ENCODE measurements around the gene TAS1R3. TPM values are rescaled to one million over a fixed set of nuclear protein-coding genes. Genes with fewer than 3 reads are reported as not detected.

The TAS1R3 gene
- total and polyA plus RNA-seq, 10 of the 15 experiments (the other 5 are each of a cell fraction or from before 2014, with no cell fraction given), result 0.04 to 0.51 (median 0.08) TPM; not detected in 3

DNA sequence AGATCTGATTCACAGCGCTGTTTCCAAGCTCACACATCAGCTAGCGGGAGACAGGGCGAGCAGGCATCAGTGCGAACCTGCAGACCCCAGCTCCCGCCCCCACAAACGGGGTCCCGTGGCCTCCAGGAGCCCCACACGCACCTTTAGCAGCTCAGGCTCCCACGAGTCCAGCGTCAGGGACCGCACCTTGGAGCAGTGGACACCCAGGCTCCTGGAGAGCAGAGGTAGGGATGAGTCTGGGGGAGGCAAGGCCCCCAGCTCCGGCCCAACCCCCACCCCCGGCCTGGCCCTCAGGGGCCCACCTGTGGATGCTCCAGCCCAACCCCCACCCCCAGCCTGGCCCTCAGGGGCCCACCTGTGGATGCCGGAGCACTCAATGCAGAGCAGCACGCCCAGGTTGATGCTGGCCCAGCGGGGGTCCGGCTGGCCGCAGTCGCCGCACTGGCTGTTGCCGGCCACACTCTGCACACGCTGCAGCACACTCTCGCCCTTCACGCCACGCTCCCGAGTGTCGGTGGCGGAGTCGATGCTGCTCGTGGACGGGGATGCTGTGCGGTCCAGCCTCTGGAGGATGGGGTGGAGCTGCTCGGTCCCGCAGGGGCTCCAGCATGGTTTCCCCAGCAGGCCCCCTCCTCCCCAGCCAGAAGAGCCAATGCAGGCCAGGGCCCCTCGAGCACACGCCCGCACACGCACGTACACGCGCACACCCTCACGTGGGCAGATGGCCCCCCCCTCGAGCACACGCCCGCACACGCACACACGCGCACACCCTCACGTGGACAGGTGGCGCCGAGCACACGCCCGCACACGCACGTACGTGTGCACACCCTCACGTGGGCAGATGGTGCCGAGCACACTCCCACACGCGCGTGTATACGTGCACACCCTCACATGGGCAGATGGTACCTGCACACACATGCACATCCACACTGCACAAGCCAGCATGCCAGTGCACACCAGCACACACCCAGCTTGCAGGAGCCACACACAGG, 34.7 kb upstream of the TAS1R3 start:
- no peak overlapping the region for H3K4me3 ChIP-seq
- POLR2A ChIA-PET, result no interaction called here
- ATAC-seq, result no peak
- no peaks in the 10 kb centered on the region for H3K27me3 ChIP-seq (replicated peaks in 1 of 2; ENCODE audit: control insufficient read depth in 2 of 2, insufficient read depth in 2 of 2, low read length in 1 of 2)
- no peaks in the 10 kb centered on the region for H3K9me3 ChIP-seq (replicated peaks; ENCODE audit: control insufficient read depth, insufficient read depth, low read length)
- RAD21 ChIA-PET (ENCODE audit: unreplicated experiment), result no interaction called here
- H3K27ac ChIP-seq (ENCODE audit: control insufficient read depth, insufficient read depth), result no peak overlapping the region
- H3K4me1 ChIP-seq (ENCODE audit: control insufficient read depth, insufficient read depth, low read length), result no peaks in the 10 kb centered on the region
- H3K4me2 ChIP-seq (ENCODE audit: control insufficient read depth, insufficient read depth), result no peak overlapping the region
- WGBS (ENCODE audit: insufficient coverage, insufficient replicate concordance, low lambda C conversion rate, missing lambda C conversion rate), result 95% methylated on average over 46 of the region's 62 CpGs
- H3K79me2 ChIP-seq (ENCODE audit: control insufficient read depth, insufficient read depth, low read length), result no peaks in the 10 kb centered on the region
- FAIRE-seq, result no peak
- intact Hi-C loops (cut with micrococcal nuclease; ENCODE audit: unreplicated experiment) (no loop called here), in situ Hi-C loops (cut with MboI) (no loop called here)
- SMC1A ChIA-PET (ENCODE audit: uncharacterized antibody, unreplicated experiment), result no interaction called here
- no peak overlapping the region for H2AFZ ChIP-seq (ENCODE audit: control insufficient read depth, low read depth, low read length)
- TF ChIP-seq ZZZ3 (IDR thresholded peaks at IDR 0.05; ENCODE audit: control insufficient read depth, insufficient read length, low read depth) (no peak), POU2F2 (IDR thresholded peaks at IDR 0.05; ENCODE audit: borderline replicate concordance, low read depth, low read length) (no peak), TCF3 (IDR thresholded peaks at IDR 0.05; ENCODE audit: borderline replicate concordance, insufficient read depth, low read depth, low read length) (peak; percentile 44; the same call in 1 of the 2 replicates), FOS (IDR thresholded peaks at IDR 0.05; ENCODE audit: borderline replicate concordance, extremely low read depth, insufficient read length) (no peak), ZNF274 (IDR thresholded peaks at IDR 0.05; ENCODE audit: insufficient read depth, insufficient read length) (no peak), ZNF207 (IDR thresholded peaks at IDR 0.05; ENCODE audit: borderline replicate concordance) (no peak)
- TF ChIP-seq, protein P1, sequence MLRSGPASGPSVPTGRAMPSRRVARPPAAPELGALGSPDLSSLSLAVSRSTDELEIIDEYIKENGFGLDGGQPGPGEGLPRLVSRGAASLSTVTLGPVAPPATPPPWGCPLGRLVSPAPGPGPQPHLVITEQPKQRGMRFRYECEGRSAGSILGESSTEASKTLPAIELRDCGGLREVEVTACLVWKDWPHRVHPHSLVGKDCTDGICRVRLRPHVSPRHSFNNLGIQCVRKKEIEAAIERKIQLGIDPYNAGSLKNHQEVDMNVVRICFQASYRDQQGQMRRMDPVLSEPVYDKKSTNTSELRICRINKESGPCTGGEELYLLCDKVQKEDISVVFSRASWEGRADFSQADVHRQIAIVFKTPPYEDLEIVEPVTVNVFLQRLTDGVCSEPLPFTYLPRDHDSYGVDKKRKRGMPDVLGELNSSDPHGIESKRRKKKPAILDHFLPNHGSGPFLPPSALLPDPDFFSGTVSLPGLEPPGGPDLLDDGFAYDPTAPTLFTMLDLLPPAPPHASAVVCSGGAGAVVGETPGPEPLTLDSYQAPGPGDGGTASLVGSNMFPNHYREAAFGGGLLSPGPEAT (IDR thresholded peaks at IDR 0.05; ENCODE audit: low read depth), result no peak
- TF ChIP-seq, protein P2, sequence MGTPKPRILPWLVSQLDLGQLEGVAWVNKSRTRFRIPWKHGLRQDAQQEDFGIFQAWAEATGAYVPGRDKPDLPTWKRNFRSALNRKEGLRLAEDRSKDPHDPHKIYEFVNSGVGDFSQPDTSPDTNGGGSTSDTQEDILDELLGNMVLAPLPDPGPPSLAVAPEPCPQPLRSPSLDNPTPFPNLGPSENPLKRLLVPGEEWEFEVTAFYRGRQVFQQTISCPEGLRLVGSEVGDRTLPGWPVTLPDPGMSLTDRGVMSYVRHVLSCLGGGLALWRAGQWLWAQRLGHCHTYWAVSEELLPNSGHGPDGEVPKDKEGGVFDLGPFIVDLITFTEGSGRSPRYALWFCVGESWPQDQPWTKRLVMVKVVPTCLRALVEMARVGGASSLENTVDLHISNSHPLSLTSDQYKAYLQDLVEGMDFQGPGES (IDR thresholded peaks at IDR 0.05), result no peak
- TF ChIP-seq, protein P3, sequence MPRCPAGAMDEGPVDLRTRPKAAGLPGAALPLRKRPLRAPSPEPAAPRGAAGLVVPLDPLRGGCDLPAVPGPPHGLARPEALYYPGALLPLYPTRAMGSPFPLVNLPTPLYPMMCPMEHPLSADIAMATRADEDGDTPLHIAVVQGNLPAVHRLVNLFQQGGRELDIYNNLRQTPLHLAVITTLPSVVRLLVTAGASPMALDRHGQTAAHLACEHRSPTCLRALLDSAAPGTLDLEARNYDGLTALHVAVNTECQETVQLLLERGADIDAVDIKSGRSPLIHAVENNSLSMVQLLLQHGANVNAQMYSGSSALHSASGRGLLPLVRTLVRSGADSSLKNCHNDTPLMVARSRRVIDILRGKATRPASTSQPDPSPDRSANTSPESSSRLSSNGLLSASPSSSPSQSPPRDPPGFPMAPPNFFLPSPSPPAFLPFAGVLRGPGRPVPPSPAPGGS (IDR thresholded peaks at IDR 0.05; ENCODE audit: borderline replicate concordance, insufficient read depth, low read depth, low read length, poor library complexity, severe bottlenecking), result peak; percentile 34
- CTCF ChIA-PET, result no interaction called here
- no peak overlapping the region for H3K9ac ChIP-seq (ENCODE audit: control insufficient read depth, insufficient read depth, low read length)
- H3K36me3 ChIP-seq (ENCODE audit: control insufficient read depth in 2 of 2, insufficient read depth in 2 of 2, low read length in 1 of 2), result no peaks in the 10 kb centered on the region
- no TSS peak for BruUV-seq (replicated peaks)
- H4K20me1 ChIP-seq (ENCODE audit: control insufficient read depth, insufficient read depth), result no peaks in the 10 kb centered on the region
- DNase-seq (ENCODE audit: low read depth, low spot score), result no peak

All from GM12878 (cell line).